ENCODE results near the gene HPS5. TPM values are rescaled to one million over a fixed set of nuclear protein-coding genes. Genes with fewer than 3 reads are reported as not detected.
"Not testable (repeated sequence)": the region's sequence is repeated elsewhere in the genome, so short reads cannot be mapped to it uniquely, and the experiment has no call there.

The HPS5 gene, protein sequence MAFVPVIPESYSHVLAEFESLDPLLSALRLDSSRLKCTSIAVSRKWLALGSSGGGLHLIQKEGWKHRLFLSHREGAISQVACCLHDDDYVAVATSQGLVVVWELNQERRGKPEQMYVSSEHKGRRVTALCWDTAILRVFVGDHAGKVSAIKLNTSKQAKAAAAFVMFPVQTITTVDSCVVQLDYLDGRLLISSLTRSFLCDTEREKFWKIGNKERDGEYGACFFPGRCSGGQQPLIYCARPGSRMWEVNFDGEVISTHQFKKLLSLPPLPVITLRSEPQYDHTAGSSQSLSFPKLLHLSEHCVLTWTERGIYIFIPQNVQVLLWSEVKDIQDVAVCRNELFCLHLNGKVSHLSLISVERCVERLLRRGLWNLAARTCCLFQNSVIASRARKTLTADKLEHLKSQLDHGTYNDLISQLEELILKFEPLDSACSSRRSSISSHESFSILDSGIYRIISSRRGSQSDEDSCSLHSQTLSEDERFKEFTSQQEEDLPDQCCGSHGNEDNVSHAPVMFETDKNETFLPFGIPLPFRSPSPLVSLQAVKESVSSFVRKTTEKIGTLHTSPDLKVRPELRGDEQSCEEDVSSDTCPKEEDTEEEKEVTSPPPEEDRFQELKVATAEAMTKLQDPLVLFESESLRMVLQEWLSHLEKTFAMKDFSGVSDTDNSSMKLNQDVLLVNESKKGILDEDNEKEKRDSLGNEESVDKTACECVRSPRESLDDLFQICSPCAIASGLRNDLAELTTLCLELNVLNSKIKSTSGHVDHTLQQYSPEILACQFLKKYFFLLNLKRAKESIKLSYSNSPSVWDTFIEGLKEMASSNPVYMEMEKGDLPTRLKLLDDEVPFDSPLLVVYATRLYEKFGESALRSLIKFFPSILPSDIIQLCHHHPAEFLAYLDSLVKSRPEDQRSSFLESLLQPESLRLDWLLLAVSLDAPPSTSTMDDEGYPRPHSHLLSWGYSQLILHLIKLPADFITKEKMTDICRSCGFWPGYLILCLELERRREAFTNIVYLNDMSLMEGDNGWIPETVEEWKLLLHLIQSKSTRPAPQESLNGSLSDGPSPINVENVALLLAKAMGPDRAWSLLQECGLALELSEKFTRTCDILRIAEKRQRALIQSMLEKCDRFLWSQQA
- polyA plus RNA-seq (2013, experiment 1 of 2; ENCODE audit: insufficient read length) = 17.7 TPM
- polyA plus RNA-seq (2013, experiment 2 of 2; ENCODE audit: insufficient read length) = 17.6 TPM

DNA sequence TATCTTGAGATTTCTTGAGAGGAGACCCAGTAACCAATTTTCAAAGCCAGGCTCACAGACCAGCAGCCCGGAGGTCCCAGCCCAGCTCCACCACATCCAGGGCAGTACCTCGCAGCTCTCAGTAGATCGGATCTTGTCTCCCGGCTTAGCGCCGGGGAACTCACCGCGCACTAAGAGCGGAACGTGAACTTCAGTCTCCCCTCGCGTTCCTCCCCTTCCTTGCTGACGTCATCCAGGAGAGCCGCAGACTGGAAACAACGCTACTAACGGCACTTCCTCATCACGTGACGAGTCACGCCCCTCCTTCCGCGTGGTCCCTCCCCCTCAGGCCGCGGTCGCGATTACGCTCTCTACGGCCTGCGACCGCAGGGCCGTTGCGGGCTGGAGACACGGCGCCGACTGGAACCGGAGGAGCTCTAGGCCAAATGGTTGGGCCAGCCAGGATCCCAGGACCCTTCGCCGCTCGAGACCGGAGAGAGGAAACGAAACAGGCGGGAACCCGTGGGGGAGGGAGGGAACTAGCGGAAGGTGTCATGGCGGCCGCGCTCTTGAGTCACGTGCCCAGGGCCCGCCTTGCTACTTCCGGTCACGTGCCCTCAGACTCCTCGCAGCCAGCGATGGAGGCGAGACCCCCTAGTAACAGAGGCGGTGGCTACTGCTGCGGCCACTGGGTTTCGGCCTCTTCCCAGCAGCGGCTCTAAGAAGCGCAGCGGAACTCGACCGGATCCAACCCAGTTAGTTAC lies at the start of gene HPS5, which contains the start of gene GTF2H1:
HPS5 (minus strand) TSS at position 172 of the 743 bp plus-strand sequence. CDS start 4,282 bp downstream, outside the sequence.
GTF2H1 (plus strand) TSS at position 599 of the 743 bp plus-strand sequence. CDS start 10,508 bp downstream, outside the sequence.
- peak; percentile 99 for DNase-seq

DNA sequence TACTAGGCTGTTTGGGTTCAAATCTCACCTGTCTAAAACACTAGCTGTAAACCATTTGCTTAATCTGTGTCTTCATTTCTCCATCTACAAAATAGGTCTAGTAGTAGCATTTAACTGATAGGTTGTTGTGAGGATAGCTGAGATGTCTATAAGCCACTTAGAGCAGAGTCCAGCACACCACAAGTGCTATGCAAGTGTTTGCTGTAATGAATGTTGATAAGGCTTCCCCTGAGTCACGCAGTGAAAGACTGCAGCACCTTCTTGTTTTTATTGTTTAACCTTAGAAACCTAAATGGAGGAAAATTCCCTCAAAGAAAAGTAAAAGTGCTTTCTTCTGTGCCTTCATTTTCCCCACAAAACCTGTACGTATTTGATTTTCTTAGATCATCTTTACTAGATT lies 49.3 kb upstream of the HPS5 start:
- no peak for DNase-seq

DNA sequence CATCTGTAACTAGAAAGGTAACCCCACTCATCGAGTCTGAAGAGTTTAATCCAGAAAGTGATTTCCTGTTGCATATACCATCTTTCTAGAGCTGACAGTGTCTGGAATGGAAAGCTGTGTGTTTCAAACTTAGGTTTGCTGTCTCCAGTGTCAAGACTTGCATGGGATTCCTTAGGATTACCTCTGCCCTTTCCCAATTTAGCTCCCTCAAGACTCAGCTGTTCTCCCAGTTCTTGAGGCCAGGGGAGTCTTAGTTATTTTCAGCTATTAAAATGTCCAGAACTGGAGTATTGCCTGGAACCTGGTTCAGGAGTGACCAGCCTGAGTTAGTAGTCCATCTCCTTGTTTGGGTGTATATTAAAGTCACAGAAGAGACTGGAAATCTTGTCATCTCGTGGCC lies 47.5 kb upstream of the HPS5 start:
- no peak for DNase-seq

DNA sequence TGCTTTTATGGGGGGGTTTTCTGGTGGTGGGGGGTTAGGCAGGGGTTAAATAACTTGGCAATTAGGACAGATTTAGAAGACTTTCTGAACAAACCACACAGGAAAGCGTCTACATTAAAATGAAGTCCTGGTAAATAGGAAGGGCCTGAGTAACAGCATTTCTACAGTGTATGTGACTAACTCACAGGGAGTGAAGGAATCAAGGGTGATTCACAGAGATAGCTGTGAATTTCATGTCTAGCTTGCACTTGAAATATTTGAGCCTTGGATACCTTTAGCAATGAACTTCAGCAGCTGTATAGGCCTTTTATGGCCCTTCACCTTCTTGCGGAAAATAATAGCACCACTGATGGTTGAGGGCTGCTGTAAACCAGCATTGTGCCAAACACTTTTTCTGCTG lies 46.3 kb upstream of the HPS5 start:
- peak; percentile 62 for DNase-seq

DNA sequence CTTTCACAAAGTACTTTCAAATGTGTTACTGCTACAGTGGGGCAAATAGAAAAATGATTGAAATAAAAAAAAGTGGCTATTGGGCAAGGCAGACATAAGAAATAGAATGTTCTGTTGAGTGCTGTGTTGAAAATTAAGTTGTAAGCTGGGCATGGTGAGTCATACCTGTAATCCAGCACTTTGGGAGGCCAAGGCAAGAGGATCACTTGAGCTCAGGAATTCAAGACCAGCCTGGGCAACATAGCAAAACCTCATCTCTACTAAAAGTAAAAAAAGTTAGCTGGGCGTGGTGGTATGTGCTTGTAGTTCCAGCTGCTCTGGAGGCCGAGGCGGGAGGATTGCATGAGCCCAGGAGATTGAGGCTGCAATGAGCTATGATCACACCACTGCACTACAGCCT lies 45.5 kb upstream of the HPS5 start:
- DNase-seq = peak; percentile 43

DNA sequence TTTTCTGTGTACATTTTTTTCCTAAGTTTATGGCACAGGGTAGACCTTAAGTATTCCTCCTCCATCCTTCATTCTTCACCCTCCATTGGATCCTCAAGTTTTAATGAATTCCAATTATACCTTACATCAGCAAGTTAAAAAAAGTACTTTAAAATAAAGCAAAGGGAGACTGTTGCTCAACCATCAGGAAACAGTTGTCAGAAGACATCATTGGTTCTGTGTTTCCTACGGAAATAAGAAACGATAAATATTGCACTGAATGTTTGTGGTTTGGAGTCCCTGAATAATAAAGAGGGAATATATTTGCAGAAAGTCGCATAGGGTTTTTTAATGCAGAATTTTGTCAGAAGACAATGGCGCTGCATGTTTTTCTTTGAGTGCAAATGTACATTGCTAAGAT lies 44.3 kb upstream of the HPS5 start:
- DNase-seq = no peak

DNA sequence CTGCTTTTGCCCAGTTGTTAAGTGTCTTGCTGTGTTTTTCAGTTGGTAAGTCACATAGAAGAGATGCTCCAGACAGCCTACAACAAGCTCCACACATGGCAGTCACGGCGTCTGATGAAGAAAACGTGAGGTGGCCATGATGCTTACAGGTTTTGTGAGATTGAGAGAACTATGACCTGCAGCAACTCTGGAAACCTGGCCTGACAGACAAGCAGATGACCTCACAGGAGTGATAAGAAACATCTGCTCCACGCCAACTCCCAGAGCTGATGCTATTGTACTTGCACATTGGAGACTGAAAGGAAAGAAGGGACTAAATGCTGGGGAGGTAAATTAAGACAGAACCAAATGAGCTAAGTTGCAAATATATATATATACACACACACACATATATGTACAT lies 43.8 kb upstream of the HPS5 start:
- no peak for DNase-seq

DNA sequence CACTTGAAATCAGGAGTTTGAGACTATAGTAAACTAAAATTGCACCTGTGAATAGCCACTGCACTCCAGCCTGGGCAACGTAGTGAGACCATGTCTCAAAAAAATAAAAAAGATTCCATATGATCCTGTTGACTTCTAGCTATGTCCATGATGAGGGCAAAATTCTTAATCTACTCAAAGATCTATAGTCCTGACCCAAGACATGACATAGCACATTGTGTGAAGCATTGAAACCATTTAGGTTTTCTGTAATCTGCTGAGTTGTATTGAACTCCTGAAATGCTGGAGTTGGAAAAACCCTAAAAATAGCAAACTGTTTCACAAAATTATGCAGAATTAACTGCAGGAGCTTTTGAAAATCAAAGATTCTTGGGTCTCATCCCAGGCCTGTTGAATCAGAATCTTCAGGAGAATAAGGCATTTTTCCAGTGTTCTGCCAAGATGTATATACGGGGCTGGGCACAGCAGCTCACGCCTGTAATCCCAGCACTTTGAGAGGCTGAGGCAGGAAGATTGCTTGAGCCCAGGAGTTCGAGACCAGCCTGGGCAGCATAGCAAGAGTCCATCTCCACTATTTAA lies 42.6 kb upstream of the HPS5 start:
- DNase-seq = no peak

DNA sequence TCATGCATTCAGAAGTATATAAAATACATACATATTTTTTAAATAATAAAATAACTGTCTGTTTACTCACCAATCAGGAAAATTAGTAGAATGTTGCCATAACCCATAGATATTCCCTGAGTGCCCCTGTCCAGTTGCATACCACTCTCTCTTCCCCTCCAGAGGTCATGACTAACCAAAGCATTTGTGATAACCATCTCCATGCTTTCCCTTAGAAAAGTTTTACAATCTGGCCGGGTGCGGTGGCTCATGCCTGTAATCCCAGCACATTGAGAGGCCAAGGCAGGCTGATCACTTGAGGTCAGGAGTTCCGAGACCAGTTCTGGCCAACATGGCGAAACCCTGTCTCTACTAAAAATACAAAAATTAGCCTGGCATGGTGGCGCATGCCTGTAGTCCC lies 39.2 kb upstream of the HPS5 start:
- DNase-seq = no peak

DNA sequence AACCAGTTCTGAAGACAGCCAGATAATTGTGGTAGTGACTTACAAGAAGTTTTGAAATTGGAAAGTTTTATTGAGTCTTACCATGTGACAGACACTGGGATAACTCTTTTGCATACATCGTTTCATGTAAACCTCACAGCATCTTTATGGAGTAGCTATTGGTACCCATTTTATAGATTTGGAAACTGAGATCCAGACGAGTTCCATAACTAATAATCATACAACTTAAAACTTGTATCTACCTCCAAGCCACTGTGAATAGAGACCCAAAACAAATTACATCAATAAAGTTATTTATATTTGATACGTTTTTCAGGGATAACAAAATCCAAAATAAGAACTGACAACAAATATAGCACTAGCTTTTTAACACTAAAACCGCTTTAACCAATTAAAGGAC lies 36.7 kb upstream of the HPS5 start:
- DNase-seq = no peak

DNA sequence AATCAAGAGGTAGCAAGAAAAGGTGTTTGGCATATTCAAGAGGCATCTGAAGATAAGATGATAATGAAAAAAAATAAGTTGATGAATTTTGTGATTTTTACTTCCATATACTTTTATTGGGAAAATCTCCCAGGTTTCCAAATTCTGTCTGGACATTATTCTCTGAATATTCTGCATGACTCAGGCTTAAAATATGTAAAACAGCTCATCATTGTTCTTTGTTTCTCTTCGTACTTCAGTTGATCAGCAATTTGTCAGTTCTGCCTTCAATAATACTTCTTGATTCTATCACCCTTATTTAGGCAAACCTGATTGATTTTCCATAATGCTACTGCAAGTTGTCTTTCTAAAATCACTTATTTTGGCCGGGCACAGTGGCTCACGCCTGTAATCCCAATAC lies 30.6 kb upstream of the HPS5 start:
- DNase-seq = peak; percentile 49

DNA sequence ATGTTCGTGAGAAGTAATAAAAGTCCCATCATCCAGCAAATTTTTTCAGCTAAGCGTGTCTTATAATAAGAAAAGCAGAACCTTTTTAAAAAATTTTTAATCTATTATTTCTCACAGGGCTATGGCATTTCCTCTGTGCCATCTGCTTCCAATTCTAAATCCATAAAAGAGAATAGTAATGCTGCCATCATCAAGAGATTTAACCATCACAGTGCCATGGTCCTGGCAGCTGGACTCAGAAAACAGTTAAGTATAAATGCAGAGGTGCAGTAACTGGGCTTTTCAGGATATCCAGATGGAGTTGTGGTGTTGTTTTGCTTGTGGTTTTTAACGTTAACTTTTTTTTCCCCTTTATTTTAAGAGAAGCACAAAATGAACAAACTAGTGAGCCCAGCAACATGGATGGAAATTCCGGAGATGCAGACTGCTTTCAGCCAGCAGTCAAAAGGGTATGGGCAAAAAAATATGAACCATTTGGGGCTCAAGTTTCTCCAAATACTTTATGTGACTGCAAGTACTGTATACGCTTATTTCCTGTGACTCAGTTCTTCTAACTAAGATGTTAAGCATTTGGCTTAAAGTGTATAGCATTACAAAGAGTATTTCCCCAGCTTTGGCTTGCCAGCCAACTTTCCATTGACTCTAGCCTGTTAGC lies 25.7 kb upstream of the HPS5 start:
- DNase-seq = peak; percentile 85

DNA sequence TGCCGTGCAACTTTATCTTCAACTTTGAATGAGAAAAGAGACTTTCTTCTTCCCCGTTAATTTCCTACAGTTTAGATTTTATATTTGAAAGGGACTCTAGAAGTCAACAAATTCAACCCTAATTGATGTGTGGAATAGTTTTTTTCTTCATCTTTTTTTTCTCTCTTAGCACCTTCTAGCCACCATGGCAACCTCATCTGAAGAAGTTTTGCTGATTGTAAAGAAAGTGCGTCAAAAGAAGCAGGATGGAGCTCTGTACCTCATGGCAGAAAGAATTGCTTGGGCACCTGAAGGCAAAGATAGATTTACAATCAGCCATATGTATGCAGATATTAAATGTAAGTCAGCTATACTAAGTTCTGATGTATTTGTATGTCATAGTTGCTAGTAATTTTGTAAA lies 11.0 kb upstream of the HPS5 start:
- no peak for DNase-seq

DNA sequence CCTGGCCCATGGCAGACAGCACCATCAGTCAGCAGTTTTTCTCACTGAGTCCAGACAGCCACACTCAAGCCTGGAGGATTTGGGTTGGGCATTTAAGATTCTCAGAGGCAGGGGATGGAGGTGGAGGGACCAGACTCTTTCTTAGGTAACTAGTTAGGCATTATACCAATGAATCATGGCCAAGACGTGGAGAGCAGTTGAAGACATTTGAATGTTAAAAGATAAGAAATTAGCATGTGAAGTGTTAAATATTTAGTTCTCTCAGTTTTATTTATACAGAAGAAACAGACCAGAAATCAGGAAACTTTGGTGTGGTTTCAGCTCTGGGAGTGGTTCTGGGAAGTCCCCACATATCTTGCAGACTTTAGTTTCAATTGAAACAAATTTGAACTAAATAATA lies 10.4 kb upstream of the HPS5 start:
- no peak for DNase-seq

DNA sequence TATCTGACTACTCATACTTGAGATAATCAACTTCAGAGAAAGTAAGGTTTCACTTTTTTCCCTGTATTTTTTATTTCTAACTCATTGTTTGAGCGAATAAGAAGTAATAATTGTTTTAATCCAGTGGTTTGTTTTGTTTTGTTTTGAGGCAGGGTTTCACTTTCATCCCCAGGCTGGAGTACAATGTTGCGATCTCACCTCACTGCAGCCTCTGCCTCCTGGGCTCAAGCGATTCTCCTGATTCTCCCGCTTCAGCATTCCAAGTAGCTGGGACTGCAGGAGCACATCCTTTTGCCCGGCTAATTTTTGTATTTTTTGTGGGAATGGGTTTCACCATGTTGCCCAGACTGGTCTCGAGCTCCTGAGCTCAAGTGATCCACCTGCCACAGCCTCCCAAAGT lies 9.0 kb upstream of the HPS5 start:
- no peak for DNase-seq

DNA sequence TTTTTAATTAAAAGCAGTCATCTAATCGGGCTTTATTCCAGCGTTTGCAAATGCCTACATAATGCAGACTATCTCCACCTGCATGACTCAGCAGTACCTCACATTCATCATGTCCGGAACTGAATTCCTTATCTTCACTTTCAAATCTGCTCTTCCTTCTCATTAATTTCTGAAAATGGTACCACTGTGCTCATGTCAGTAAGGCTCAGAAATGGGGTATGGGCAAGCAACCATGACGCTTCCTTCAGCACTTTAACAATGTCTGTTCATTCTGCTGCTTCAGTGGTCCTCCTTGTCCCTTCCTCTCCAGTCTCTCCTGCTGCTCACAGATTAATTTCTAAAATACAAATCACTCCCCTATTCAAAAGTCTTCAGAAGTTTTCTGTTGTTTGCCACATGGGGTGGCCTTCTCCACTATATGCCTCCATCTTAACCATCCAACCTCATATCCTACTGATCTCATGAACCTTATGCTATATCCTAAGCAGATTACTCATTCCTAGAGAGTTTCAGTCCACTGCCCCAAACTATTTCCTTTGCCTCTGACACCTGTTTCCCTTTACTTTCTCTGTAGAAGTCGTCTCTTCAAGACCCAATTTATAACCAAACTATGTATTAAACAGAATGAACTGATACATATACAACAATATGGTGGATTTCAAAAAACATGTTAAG lies 7.4 kb upstream of the HPS5 start:
- no peak for DNase-seq

DNA sequence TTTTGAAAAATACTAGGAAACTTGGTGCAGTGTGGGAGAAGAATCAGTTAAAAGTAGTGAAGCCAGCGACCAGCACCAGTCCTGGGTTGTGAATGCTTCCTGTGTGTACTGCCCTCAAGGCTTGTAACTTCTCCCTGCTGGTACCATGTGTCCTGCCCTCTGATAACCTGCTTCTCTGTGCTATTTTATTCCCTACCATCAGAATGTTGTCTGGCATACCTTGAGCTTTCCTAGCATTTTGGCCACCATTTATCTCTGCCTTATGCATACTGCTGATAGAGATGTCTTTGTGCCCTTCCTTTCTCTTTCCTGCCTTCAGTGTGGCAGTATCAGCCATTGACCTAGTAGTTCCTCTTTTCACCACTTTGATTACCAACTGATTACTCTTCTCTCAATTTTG lies 2.4 kb upstream of the HPS5 start:
- DNase-seq = no peak

DNA sequence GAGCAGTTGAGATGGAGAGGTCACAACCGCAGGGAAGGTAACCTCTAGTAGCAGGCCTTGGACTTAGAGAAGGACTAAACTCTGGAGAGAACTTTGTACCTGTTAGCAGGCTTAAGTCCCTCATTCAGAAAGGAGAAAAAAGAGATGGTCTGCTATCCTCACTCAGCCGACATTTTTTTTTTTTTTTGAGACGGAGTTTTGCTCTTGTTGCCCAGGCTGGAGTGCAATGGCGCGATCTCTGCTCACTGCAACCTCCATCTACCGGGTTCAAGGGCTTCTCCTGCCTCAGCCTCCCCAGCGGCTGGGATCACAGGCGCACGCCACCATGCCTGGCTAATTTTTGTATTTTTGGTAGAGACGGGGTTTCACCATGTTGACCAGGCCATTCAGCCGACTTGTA lies 1.9 kb upstream of the HPS5 start:
- DNase-seq = not testable (repeated sequence)

DNA sequence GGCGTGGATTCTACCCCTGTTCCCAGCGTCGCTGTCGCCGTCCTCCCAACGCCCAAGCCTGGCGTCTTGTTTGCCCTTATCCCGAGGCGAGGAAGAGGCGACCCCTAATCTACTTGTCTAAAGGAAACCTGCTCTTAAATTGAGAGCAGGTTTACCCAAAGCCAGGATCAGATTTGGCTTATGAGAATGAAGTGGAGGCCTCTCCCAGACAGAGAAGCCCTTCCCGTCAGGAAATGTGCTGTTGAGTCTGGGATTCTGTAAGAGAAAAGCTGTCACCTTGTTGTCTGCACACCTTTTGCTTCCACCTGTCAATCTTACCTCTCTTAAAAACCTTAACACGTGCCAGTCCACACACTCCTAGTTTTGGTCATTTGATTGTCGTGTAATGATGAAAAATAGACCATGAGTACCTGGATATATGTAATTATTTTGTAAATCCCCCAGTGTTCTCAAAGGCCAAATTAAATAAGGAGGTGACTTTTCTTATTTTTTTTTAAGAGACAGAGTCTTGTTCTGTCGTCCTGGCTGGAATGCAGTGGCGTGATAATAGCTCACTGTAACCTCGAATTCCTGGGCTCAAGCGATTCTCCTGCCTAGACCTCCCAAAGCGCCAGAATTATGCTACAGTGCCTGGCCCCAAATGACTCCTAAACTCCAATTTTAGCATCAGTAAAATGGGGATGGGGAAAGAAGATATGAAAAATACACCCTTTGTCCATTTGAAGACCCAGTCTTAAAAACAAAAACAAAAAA lies 1.1 kb upstream of the HPS5 start:
- DNase-seq = peak; percentile 16

DNA sequence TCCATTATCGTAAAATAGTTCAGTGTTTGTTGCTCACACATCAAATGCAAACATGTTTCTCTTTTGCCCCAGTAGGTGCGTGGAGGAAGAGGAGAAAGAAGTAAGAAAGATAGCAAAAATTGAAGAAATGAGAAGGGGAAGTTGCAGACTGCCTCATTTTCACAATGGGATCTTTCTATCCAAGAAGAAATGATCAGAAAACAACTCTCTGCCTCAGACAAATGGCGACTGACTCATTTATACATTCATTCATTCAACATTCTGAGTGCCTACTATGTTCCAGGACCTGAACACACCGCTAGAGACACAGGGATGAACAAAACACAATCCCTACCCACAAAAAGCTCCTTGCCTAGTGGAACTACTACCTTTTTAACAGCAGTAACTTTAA lies 367 bp downstream of the HPS5 start:
- DNase-seq = no peak
